ENCODE measurements around the gene ST6GALNAC3.

Gene ST6GALNAC3

DNA sequence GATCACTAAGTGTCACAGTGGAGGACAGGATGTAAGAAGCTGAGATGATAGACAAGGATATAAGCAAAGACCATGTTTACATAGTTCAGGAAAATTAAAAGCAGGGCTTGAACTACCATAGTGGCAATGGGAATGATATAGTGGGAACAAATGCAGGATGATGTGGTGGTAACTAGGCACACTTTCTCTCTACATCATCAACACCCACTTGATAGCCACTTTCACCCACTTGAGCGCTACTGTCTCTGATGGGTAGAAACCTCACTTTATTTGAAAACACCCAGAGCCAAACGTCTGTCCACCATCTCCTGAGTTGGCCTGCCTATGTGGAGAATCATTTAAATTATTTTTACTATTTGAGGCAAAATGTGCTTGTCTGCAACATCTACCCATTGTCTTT is 487.7 kb downstream of the ST6GALNAC3 start:
- Histone ChIP-seq H3K36me3 (no peaks in the 10 kb centered on the region), H3K4me3 (no peak overlapping the region), H3K9me3 (no peaks in the 10 kb centered on the region), H3K27ac (no peak overlapping the region), H3K27me3 (no peaks in the 10 kb centered on the region), H3K4me1 (no peaks in the 10 kb centered on the region)
- intact Hi-C loops (cut with DNase I; ENCODE audit: low total_unique reads): no loop called here
- no peak for DNase-seq
- TF ChIP-seq, protein P1, sequence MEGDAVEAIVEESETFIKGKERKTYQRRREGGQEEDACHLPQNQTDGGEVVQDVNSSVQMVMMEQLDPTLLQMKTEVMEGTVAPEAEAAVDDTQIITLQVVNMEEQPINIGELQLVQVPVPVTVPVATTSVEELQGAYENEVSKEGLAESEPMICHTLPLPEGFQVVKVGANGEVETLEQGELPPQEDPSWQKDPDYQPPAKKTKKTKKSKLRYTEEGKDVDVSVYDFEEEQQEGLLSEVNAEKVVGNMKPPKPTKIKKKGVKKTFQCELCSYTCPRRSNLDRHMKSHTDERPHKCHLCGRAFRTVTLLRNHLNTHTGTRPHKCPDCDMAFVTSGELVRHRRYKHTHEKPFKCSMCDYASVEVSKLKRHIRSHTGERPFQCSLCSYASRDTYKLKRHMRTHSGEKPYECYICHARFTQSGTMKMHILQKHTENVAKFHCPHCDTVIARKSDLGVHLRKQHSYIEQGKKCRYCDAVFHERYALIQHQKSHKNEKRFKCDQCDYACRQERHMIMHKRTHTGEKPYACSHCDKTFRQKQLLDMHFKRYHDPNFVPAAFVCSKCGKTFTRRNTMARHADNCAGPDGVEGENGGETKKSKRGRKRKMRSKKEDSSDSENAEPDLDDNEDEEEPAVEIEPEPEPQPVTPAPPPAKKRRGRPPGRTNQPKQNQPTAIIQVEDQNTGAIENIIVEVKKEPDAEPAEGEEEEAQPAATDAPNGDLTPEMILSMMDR (IDR thresholded peaks at IDR 0.05): no peak

- H3K9me3 ChIP-seq: no peaks in the 10 kb centered on the region
- no peak overlapping the region for H3K4me3 ChIP-seq
- intact Hi-C loops (cut with DNase I; ENCODE audit: low total_unique reads): no loop called here
- TF ChIP-seq, protein P1 (IDR thresholded peaks at IDR 0.05): no peak
- no peak for DNase-seq
- no peaks in the 10 kb centered on the region for H3K4me1 ChIP-seq
- H3K36me3 ChIP-seq: no peaks in the 10 kb centered on the region
- H3K27ac ChIP-seq: no peak overlapping the region
- no peaks in the 10 kb centered on the region for H3K27me3 ChIP-seq
These were observed 494.2 kb downstream of the ST6GALNAC3 start for GRCh38 chr1:76568573-76569238.

DNA sequence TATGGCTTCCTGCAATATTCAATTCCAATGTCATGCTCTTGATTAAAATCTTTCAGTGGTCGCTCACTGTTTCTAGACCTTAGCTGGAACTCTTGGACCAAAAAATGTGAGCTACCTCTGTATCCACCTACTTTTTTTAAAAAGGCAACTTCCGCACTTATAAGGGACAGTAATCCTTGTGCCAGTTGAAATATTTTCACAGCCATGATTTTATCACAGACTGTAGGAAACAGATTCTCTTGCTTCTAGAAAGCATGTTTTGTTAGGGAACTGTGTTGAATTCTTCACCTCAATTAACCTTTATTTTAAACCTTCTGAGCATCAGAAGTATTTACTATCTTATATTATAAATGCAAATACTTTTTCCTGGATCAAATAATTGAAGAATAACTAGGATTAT is 496.7 kb downstream of the ST6GALNAC3 start:
- H3K27ac ChIP-seq: no peak overlapping the region
- TF ChIP-seq, protein P1 (IDR thresholded peaks at IDR 0.05): no peak
- no peaks in the 10 kb centered on the region for H3K27me3 ChIP-seq
- H3K36me3 ChIP-seq: no peaks in the 10 kb centered on the region
- no peaks in the 10 kb centered on the region for H3K4me1 ChIP-seq
- no peaks in the 10 kb centered on the region for H3K9me3 ChIP-seq
- H3K4me3 ChIP-seq: no peak overlapping the region
- no peak for DNase-seq
- intact Hi-C loops (cut with DNase I; ENCODE audit: low total_unique reads): no loop called here

DNA sequence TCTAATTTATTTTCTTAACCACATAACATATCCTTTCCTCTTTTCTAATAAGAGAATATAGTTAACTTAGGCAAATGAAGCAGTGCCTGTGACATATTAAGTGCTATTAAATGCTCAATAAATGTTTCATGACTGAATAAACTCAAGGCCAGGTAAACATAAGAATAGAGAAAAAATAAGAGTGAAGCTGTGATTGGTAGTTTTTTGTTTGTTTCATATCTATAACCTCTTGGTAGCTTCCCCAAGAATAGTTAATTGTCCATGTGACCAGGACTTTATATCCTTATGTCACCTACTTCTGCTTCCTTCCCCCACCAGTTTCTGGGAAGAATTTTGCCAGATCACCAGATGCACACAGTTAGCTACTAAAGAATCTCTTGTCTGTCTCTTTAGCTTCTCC is 497.7 kb downstream of the ST6GALNAC3 start:
- TF ChIP-seq, protein P1 (IDR thresholded peaks at IDR 0.05): no peak
- no peaks in the 10 kb centered on the region for H3K9me3 ChIP-seq
- no peak overlapping the region for H3K27ac ChIP-seq
- no peak for DNase-seq
- no peak overlapping the region for H3K4me3 ChIP-seq
- no peaks in the 10 kb centered on the region for H3K4me1 ChIP-seq
- intact Hi-C loops (cut with DNase I; ENCODE audit: low total_unique reads): no loop called here
- H3K36me3 ChIP-seq: no peaks in the 10 kb centered on the region
- no peaks in the 10 kb centered on the region for H3K27me3 ChIP-seq

DNA sequence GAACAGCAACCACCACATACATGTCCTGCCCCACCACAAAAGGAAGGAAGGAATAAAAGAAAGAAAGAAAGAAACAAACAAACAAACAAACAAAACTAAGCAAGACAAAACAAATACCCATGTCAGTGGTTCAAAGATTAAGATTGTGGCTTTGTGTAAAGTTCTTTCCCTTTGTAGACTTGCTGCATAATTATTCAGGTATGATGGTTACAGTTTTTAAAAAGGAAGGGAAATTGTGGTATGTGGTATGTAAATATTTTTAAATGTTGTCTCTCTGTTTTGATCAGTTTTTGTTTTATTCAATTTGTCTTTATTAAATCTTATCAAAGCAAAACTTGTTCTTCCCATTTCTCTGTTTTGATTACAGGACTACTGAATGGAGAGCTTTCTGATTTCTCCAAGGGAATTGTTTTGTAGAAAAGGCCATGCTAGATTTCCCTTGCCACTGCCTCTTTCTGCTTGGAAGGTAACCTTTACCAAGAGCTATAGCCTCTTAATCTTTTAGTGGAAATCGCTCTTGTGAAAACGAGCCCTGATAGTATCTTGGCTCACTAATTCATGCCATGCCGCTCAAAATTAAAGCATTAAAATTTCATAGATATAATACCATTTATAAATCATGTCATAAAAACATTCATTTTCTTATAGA is 502.5 kb downstream of the ST6GALNAC3 start:
- DNase-seq: no peak
- Histone ChIP-seq H3K27me3 (no peaks in the 10 kb centered on the region), H3K4me3 (no peak overlapping the region), H3K27ac (no peak overlapping the region), H3K4me1 (no peaks in the 10 kb centered on the region), H3K36me3 (no peaks in the 10 kb centered on the region), H3K9me3 (no peaks in the 10 kb centered on the region)
- TF ChIP-seq, protein P1 (IDR thresholded peaks at IDR 0.05): no peak
- intact Hi-C loops (cut with DNase I; ENCODE audit: low total_unique reads): no loop called here

All from tibial artery (tissue), 4 donors.